ENCODE results near the gene SHMT1.

- TF ChIP-seq EP300 (IDR thresholded peaks at IDR 0.05) = no peak
- TF ChIP-seq, protein P1, sequence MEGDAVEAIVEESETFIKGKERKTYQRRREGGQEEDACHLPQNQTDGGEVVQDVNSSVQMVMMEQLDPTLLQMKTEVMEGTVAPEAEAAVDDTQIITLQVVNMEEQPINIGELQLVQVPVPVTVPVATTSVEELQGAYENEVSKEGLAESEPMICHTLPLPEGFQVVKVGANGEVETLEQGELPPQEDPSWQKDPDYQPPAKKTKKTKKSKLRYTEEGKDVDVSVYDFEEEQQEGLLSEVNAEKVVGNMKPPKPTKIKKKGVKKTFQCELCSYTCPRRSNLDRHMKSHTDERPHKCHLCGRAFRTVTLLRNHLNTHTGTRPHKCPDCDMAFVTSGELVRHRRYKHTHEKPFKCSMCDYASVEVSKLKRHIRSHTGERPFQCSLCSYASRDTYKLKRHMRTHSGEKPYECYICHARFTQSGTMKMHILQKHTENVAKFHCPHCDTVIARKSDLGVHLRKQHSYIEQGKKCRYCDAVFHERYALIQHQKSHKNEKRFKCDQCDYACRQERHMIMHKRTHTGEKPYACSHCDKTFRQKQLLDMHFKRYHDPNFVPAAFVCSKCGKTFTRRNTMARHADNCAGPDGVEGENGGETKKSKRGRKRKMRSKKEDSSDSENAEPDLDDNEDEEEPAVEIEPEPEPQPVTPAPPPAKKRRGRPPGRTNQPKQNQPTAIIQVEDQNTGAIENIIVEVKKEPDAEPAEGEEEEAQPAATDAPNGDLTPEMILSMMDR (IDR thresholded peaks at IDR 0.05) = no peak
- no peak for TF ChIP-seq CBX2 (IDR thresholded peaks at IDR 0.05; ENCODE audit: borderline replicate concordance, low read depth)
- TF ChIP-seq, protein P2, sequence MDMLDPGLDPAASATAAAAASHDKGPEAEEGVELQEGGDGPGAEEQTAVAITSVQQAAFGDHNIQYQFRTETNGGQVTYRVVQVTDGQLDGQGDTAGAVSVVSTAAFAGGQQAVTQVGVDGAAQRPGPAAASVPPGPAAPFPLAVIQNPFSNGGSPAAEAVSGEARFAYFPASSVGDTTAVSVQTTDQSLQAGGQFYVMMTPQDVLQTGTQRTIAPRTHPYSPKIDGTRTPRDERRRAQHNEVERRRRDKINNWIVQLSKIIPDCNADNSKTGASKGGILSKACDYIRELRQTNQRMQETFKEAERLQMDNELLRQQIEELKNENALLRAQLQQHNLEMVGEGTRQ (IDR thresholded peaks at IDR 0.05) = no peak
- TF ChIP-seq NR3C1 (IDR thresholded peaks at IDR 0.05) = no peak
- TF ChIP-seq MAZ (IDR thresholded peaks at IDR 0.05; ENCODE audit: borderline replicate concordance, low read depth, low read length) = no peak
- no peak for TF ChIP-seq JUN (IDR thresholded peaks at IDR 0.05)
- no peak for TF ChIP-seq BHLHE40 (IDR thresholded peaks at IDR 0.05; ENCODE audit: low read depth, low read length)
- TF ChIP-seq SMC3 (IDR thresholded peaks at IDR 0.05) = no peak
- TF ChIP-seq TP53 (CRISPR knock-in tag; IDR thresholded peaks at IDR 0.05) = no peak
- no peak for TF ChIP-seq POLR2A (IDR thresholded peaks at IDR 0.05; ENCODE audit: low read length)
- TF ChIP-seq EHMT2 (IDR thresholded peaks at IDR 0.05; ENCODE audit: low read depth) = no peak
Measured at GRCh38 chr17:18327093-18327492, 36.3 kb downstream of the SHMT1 start.
